KMS-11 (cell line): ENCODE data around the gene ZFHX2.
"Not testable (repeated sequence)": the region's sequence is repeated elsewhere in the genome, so short reads cannot be mapped to it uniquely, and the experiment has no call there.

ENCODE experiments used
- H2AFZ ChIP-seq: fragments of 200-600 bp; sonication (generic); 2 replicates; pipeline ENCODE4 v1.6.1; 2016; ENCODE audit warnings: antibody characterized with exemption, mixed run types, low read depth
- H3K27ac ChIP-seq: fragments of 200-600 bp; sonication (generic); 2 replicates; pipeline ENCODE4 v1.6.1; 2016; ENCODE audit warnings: mild to moderate bottlenecking, mixed run types
- H3K27me3 ChIP-seq: fragments of 200-600 bp; sonication (generic); 2 replicates; pipeline ENCODE4 v1.6.1; 2017; ENCODE audit warnings: mild to moderate bottlenecking, low read depth, mixed run types, moderate library complexity; ENCODE audit not compliant: insufficient read depth
- H3K36me3 ChIP-seq: fragments of 200-600 bp; sonication (generic); 2 replicates; pipeline ENCODE4 v1.6.1; 2017; ENCODE audit warnings: mild to moderate bottlenecking, mixed run types; ENCODE audit not compliant: insufficient read depth
- H3K4me1 ChIP-seq: fragments of 200-600 bp; sonication (generic); 2 replicates; pipeline ENCODE4 v1.6.1; 2016; ENCODE audit warnings: mild to moderate bottlenecking, low read depth, mixed run types; ENCODE audit not compliant: poor library complexity, severe bottlenecking
- H3K4me2 ChIP-seq: fragments of 200-600 bp; sonication (generic); 2 replicates; pipeline ENCODE4 v1.7.0; 2016; ENCODE audit warnings: mild to moderate bottlenecking, mixed run types
- H3K4me3 ChIP-seq: fragments of 200-600 bp; sonication (generic); IDR thresholded peaks from 2 replicates; pipeline ENCODE4 v1.6.1; 2017; ENCODE audit warnings: low read depth, low read length, mixed read lengths; ENCODE audit not compliant: insufficient read depth
- H3K79me2 ChIP-seq: fragments of 200-600 bp; sonication (generic); 2 replicates; pipeline ENCODE4 v1.6.1; 2016; ENCODE audit warnings: low read depth, mixed run types; ENCODE audit not compliant: insufficient read depth
- H3K9ac ChIP-seq: fragments of 200-600 bp; sonication (generic); 2 replicates; pipeline ENCODE4 v1.6.1; 2016; ENCODE audit warnings: mild to moderate bottlenecking, mixed run types
- H4K20me1 ChIP-seq: fragments of 200-600 bp; sonication (generic); 2 replicates; pipeline ENCODE4 v1.6.1; 2016; ENCODE audit warnings: mild to moderate bottlenecking, mixed run types; ENCODE audit not compliant: insufficient read depth
- TF ChIP-seq, protein P1 (sequence below): fragments of 200-600 bp; sonication (generic); conservative IDR thresholded peaks from 2 replicates; pipeline ENCODE4 v1.6.1; 2017; ENCODE audit warnings: low read depth, mild to moderate bottlenecking, antibody characterized with exemption, low read length, moderate library complexity, mixed read lengths

Gene ZFHX2

DNA sequence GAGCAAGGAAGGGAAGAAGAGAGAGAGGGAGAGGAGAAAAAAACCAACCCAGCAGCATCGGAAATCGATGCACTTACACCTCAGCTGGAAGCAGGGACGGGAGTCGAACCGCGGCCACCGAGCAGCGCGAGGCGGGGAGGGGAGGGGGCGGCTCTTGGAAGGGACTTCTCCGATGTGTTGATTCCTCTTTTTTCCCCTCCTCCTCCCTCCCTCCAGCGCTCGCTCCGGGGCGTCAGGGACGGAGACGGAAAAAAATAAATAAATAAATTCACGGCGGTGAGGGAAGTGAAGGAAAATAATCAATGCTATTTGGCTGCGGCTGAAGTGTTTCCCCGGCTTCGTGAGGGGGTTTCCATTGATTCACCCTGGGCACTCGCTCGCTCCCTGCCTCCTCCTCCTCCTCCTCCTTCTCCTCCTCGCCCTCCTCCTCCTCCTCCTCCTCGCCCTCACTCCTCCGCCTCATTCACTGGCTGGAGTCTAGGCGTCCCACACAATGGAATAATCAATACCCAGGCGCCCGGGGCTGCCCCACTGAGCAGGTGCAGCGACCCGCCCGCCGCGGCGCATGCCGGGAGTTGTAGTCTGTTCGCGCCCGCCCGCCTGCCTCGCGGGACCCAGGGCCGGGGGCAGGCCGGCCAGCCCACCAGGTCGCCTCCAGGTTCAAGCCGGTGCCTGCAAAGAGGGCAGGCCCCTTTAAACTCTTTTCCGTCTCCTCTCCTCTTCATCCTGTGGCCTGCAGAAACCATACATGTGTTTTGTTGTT is at the start of gene ZFHX2:
Gene ZFHX2, minus strand, starts transcription at position 500 of the 763 bp plus-strand sequence. CDS start 16,440 bp downstream, outside the sequence.
- peak within 1 kb of the TSS; percentile 75 for H2AFZ ChIP-seq
- H3K27me3 ChIP-seq, result no peaks in the 10 kb centered on the region
- H3K4me2 ChIP-seq, result peak within 1 kb of the TSS; percentile 39
- H3K4me3 ChIP-seq, result no peak within 1 kb of the TSS
- no peaks in the 10 kb centered on the region for H4K20me1 ChIP-seq
- TF ChIP-seq, protein P1, sequence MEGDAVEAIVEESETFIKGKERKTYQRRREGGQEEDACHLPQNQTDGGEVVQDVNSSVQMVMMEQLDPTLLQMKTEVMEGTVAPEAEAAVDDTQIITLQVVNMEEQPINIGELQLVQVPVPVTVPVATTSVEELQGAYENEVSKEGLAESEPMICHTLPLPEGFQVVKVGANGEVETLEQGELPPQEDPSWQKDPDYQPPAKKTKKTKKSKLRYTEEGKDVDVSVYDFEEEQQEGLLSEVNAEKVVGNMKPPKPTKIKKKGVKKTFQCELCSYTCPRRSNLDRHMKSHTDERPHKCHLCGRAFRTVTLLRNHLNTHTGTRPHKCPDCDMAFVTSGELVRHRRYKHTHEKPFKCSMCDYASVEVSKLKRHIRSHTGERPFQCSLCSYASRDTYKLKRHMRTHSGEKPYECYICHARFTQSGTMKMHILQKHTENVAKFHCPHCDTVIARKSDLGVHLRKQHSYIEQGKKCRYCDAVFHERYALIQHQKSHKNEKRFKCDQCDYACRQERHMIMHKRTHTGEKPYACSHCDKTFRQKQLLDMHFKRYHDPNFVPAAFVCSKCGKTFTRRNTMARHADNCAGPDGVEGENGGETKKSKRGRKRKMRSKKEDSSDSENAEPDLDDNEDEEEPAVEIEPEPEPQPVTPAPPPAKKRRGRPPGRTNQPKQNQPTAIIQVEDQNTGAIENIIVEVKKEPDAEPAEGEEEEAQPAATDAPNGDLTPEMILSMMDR, result no peak
- H3K4me1 ChIP-seq, result peaks cover 6% of the 10 kb centered on the region
- H3K79me2 ChIP-seq, result no peaks in the 10 kb centered on the region; the same call in 1 of the 2 replicates
- H3K9ac ChIP-seq, result peak within 1 kb of the TSS; percentile 18; the same call in 1 of the 2 replicates
- H3K27ac ChIP-seq, result no peak within 1 kb of the TSS
- H3K36me3 ChIP-seq, result no peaks in the 10 kb centered on the region

DNA sequence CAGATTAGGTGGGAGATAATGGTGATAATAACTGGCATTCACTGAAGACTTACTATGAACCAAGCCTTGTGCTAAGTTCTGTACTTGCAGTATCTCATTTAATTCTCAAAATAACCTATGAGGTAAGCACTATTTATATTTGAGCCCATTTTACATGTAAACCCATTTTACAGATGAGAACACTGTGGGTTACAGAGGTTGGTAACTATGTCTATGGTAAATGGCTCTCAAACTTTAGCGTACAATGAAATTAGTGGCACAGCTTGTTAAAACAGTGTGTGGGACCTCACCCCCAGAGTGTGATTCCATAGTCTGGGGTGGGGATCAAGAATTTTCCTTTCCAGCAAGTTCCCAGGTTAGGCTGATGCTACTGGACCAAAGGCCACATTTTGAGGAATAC is 49.2 kb upstream of the ZFHX2 start:
- TF ChIP-seq, protein P1, result no peak
- Histone ChIP-seq H3K4me2 (no peak overlapping the region), H4K20me1 (no peaks in the 10 kb centered on the region), H2AFZ (no peak overlapping the region), H3K36me3 (no peaks in the 10 kb centered on the region), H3K4me3 (no peak overlapping the region), H3K9ac (no peak overlapping the region), H3K4me1 (no peaks in the 10 kb centered on the region), H3K27ac (no peak overlapping the region), H3K27me3 (no peaks in the 10 kb centered on the region), H3K79me2 (no peaks in the 10 kb centered on the region)

DNA sequence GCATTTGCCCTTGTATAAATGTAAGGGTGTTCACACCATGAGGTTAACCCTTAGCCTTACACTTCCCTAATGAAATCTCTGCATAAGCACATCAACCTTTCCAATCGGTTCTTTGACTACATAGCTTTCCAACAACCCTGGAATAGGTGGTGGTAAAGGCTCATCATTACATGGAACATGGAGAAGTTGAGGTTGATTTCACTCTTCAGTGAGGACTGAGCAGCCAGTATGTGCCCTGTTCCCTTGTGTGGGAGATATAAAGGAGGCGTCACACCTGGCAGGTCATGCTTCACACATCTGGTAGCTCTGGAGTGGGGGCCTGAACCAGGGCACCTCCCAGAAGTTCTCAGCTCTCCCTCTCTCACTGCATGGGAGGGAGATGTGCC is 48.8 kb upstream of the ZFHX2 start:
- H4K20me1 ChIP-seq, result no peaks in the 10 kb centered on the region
- no peak overlapping the region for H3K27ac ChIP-seq
- H3K79me2 ChIP-seq, result no peaks in the 10 kb centered on the region
- no peaks in the 10 kb centered on the region for H3K27me3 ChIP-seq
- H3K36me3 ChIP-seq, result no peaks in the 10 kb centered on the region
- H2AFZ ChIP-seq, result no peak overlapping the region
- H3K9ac ChIP-seq, result no peak overlapping the region
- no peaks in the 10 kb centered on the region for H3K4me1 ChIP-seq
- TF ChIP-seq, protein P1, result no peak
- no peak overlapping the region for H3K4me2 ChIP-seq
- no peak overlapping the region for H3K4me3 ChIP-seq

DNA sequence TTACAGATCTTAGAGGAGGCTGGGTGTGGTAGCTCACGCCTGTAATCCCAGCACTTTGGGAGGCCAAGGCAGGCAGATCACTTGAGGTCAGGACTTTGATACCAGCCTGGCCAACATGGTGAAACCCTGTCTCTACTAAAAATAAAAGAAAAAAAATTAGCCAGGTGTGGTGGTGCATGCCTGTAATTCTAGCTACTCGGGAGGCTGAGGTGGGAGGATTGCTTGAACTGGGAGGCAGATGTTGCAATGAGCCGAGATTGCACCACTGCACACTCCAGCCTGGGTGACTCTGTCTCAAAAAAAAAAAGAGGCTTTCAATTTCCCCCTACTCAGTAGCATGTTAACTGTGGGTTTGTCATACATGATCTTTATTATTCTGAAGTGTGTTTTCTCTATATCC is 42.6 kb upstream of the ZFHX2 start:
- H2AFZ ChIP-seq, H4K20me1 ChIP-seq, H3K9ac ChIP-seq, H3K79me2 ChIP-seq, H3K4me3 ChIP-seq, H3K36me3 ChIP-seq, H3K27ac ChIP-seq, H3K4me1 ChIP-seq, H3K27me3 ChIP-seq, H3K4me2 ChIP-seq: not testable (repeated sequence)

DNA sequence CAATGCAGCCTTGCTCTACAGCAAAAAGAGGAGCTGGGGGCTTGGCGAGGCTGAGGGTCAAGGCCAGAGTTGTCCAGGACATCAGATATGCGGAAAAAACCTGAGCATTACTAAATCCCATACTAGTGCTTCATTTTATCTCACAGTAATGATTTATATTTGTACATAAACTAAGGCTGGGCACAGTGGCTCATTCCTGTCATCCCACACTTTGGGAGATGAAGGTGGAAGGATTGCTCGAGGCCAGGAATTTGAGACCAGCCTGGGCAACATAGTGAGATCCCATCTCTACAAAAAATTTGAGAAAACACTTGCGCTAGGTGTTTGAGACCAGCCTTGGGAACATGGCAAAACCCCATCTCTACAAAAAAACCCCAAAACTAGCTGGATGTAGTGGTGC is 38.6 kb upstream of the ZFHX2 start:
- Histone ChIP-seq H3K9ac (no peak overlapping the region), H4K20me1 (no peaks in the 10 kb centered on the region), H3K4me3 (no peak overlapping the region), H3K79me2 (no peaks in the 10 kb centered on the region), H3K27me3 (no peaks in the 10 kb centered on the region), H3K27ac (no peak overlapping the region), H3K4me1 (peaks cover 5% of the 10 kb centered on the region), H3K4me2 (no peak overlapping the region), H3K36me3 (no peaks in the 10 kb centered on the region), H2AFZ (no peak overlapping the region)
- TF ChIP-seq, protein P1, result no peak
